ENCODE data around the gene CDC42BPB. TPM values are rescaled to one million over a fixed set of nuclear protein-coding genes. Genes with fewer than 3 reads are reported as not detected.

CDC42BPB gene
- total and polyA plus RNA-seq, 12 donors = 29.6 to 83.6 (median 69.3) TPM

GRCh38 chr14:103096387-103096786, 39.0 kb upstream of the CDC42BPB start:
- Histone ChIP-seq H3K9me3 (peaks cover 0 to 5% (median 0%) of the 10 kb centered on the region in 11 donors), H3K27me3 (peaks cover under 1 to 38% (median 25%) of the 10 kb centered on the region in 7 donors), H3K36me3 (no peaks in the 10 kb centered on the region), H3K27ac (no peak overlapping the region), H3K4me1 (peaks cover 0 to 21% (median 5%) of the 10 kb centered on the region in 9 donors), H3K4me3 (no peak overlapping the region)
- TF ChIP-seq CTCF (IDR thresholded peaks at IDR 0.05) = no peak
- ATAC-seq (no peak), DNase-seq (no peak)
- intact Hi-C loops (cut with DNase I) = loop anchor here in 2 of 10 donors (5.0 to 10.0 kb wide), 2 partner anchors 91 to 402 kb away; no protein-coding TSS in a partner anchor
- WGBS, 2 donors = 68 to 80% methylated on average over 4 of the region's 4 CpGs

GRCh38 chr14:103095210-103095778, 37.9 kb upstream of the CDC42BPB start:
- Histone ChIP-seq H3K27ac (peak overlapping the region in 4 of 10 donors; percentile 52 to 79 (median 58)), H3K27me3 (peaks cover 0 to 35% (median 27%) of the 10 kb centered on the region in 7 donors), H3K9me3 (peaks cover 0 to 5% (median 0%) of the 10 kb centered on the region in 11 donors), H3K4me1 (peaks cover 0 to 27% (median 12%) of the 10 kb centered on the region in 9 donors), H3K4me3 (no peak overlapping the region), H3K36me3 (no peaks in the 10 kb centered on the region)
- TF ChIP-seq CTCF (IDR thresholded peaks at IDR 0.05) = no peak
- ATAC-seq (no peak), DNase-seq (no peak)
- WGBS, 2 donors = 86 to 90% methylated on average over 11 of the region's 11 CpGs
- intact Hi-C loops (cut with DNase I) = loop anchor here in 2 of 10 donors (5.0 to 10.0 kb wide), 2 partner anchors 92 to 400 kb away; no protein-coding TSS in a partner anchor

GRCh38 chr14:103094406-103095209, 37.3 kb upstream of the CDC42BPB start, which contains the start of gene EXOC3L4:
EXOC3L4 (plus strand) TSS chr14:103094725; CDS start chr14:103100220, 5,495 bp downstream.
- Histone ChIP-seq H3K27ac (peak within 1 kb of the TSS in 9 of 10 donors; percentile 48 to 79 (median 57)), H3K36me3 (no peaks in the 10 kb centered on the region), H3K4me3 (peak within 1 kb of the TSS in 6 of 10 donors; percentile 1 to 35 (median 18)), H3K9me3 (peaks cover 0 to 5% (median 0%) of the 10 kb centered on the region in 11 donors), H3K4me1 (peaks cover 0 to 27% (median 12%) of the 10 kb centered on the region in 9 donors), H3K27me3 (peaks cover 0 to 28% (median 20%) of the 10 kb centered on the region in 7 donors)
- DNase-seq (peak in 1 of 2 donors; percentile 18), ATAC-seq (peak in 7 of 8 donors; percentile 13 to 51 (median 34))
- no peak for TF ChIP-seq CTCF (IDR thresholded peaks at IDR 0.05)
- intact Hi-C loops (cut with DNase I) = loop anchor here in 2 of 10 donors (5.0 to 10.0 kb wide), 2 partner anchors 93 to 400 kb away; no protein-coding TSS in a partner anchor
- WGBS, 2 donors = 71 to 76% methylated on average over 23 of the region's 23 CpGs

- intact Hi-C loops (cut with DNase I) = loop anchor here in 1 of 10 donors (10.0 kb wide), 1 partner anchor 399 kb away; no protein-coding TSS in a partner anchor
- 75% methylated on average over 13 of the region's 13 CpGs for WGBS, 2 donors
- H3K4me1 ChIP-seq = peaks cover 0 to 27% (median 12%) of the 10 kb centered on the region in 9 donors
- peak overlapping the region in 6 of 10 donors; percentile 1 to 35 (median 18) for H3K4me3 ChIP-seq
- ATAC-seq (peak in 1 of 8 donors; percentile 3), DNase-seq (peak in 1 of 2 donors; percentile 5)
- peak overlapping the region in 9 of 10 donors; percentile 48 to 79 (median 57) for H3K27ac ChIP-seq
- H3K36me3 ChIP-seq = no peaks in the 10 kb centered on the region
- peaks cover 0 to 26% (median 13%) of the 10 kb centered on the region in 7 donors for H3K27me3 ChIP-seq
- no peak for TF ChIP-seq CTCF (IDR thresholded peaks at IDR 0.05)
- peaks cover 0 to 5% (median 0%) of the 10 kb centered on the region in 11 donors for H3K9me3 ChIP-seq
Measured at GRCh38 chr14:103093856-103094405, 36.6 kb upstream of the CDC42BPB start.
